Hepatic stellate cell (primary cell): ENCODE measurements around the gene FAM193B.
"Not testable (repeated sequence)": the region's sequence is repeated elsewhere in the genome, so short reads cannot be mapped to it uniquely, and the experiment has no call there.

Experiments
- DNase-seq: peaks from one replicate; pipeline ENCODE4 v3.0.0; 2011; ENCODE audit warnings: low spot score

The FAM193B gene

DNA sequence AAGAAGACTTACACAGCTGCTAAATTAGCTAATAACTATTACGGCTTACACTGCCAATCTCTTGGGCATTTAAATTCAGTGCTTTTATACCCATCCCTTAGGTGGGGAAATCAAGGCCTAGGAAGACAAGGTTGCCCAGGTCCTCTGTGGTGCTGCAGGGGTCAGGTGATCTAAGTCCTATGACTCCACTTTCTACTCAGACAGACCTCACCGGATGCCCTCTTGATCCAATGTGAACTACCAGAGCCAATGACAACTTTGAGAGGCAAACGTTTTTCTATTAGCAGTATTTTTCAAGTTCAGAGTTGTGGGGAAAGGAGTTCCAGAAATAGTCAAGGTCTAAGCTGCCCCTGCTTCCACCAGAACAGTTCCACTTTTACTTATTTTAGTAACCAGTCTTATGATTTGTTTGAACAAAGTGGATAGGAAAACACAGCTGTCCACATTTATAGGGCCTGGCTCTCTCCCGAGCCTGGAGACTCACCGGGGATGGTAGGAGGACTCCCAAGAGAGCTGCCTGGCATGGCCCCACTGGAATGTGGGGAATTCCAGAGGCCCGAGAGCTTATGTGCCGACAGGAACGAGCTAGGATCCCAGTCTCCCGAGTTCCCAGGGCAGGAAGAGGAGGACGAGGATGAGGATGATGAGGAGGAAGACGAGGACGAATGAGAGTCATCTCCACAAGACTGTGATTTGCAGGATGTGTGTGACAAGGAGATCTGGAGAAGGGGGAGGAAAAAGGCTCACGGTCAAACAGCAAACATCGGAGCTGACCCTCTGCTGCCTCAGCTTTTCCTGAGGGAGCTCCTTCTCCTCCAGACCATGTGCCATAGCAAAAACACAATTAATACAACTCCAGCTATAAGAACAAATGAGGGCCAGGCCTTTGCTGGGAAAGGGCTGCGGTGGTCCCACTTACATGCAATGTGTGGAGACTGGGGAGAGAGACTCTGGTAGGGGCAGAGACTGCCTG, 16.7 kb downstream of the FAM193B start:
- peak; percentile 96 for DNase-seq

DNA sequence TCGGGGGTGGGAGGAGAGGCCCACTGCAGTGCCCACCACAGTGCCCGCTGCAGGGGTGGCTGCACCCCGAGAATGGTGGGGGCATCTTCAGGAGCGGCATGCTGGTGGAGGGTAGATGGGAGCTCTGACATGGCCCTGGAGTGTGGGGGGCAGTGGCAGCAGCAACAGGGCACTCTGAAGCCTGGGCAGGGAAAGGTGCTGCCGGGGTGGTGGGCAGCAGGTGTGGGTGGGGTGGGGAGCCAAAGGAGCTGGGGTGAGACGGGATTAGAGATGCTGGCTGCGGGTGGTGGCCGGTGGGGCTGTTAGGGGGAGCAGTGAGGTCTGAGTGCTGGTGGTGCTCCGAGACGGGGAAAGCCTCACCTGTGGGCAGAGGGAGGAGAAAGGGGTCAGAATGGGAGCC, 18.0 kb downstream of the FAM193B start:
- no peak for DNase-seq

DNA sequence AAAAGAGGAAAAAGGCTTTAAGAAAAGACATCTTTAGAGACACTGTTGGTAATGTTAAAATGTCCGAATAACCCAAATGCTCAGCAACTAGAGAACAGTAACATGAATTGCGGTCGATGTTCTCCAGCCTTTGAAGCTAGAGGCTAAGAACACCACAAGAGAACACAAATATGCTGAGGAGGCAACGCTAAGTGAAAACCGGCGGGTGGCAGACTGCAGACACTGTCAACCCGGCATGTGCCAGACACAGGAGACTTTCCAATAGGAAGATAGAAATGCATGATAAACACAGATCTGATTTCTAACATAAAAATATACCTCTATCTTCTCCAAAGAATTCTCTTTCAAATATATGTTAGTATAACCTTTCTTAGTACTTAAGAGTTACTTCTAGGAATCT, 19.2 kb downstream of the FAM193B start:
- DNase-seq = no peak

DNA sequence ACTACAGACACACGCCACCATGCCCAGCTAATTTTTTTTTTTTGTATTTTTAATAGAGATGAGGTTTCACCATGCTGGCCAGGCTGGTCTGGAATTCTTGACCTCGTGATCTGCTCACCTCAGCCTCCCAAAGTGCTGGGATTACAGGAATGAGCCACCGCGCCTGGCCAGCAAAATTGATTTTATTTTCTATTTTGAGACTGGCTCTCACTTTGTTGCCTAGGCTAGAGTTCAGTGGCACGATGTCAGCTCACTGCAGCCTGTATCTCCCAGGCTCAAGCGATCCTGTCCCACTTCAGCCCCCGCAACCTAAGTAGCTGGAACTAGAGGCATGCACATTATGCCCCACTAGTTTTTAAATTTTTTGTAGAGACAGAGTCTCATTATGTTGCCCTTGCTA, 19.9 kb downstream of the FAM193B start:
- DNase-seq = not testable (repeated sequence)

DNA sequence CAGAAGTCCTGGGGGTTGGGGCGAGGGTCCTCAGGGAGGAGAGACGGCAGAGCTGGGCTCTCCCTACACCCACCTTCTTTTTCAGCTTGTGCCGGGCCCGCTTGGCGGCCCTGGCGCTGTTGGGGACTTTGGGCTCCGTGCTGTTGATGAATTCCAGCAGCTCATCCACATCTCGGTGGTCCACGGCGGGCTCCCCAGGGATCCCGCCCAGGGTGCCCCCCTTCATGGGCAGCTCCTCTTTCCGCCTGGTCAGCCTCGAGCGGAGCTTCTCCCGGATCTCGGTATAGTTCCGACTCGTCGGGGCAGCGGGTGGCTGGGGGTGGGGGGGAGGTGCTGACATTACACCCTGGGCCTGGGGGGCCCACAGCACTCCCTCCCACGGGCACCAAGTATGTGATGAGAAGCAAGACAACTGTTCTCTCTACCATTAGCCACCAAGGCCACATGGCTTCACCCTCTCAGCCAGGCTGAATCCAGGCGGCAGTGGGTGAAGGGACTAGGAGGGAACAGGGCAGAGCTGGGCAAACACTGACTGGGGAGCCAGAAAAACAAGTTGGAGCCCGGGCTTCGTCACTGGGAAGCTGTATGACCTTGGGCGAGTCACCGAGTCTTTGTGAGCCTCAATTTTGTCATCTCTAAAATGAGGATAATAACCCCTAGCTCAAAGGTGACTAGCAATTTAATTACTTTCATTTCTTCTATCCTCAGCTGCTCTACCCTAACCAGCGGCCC, 23.0 kb downstream of the FAM193B start:
- DNase-seq = no peak

DNA sequence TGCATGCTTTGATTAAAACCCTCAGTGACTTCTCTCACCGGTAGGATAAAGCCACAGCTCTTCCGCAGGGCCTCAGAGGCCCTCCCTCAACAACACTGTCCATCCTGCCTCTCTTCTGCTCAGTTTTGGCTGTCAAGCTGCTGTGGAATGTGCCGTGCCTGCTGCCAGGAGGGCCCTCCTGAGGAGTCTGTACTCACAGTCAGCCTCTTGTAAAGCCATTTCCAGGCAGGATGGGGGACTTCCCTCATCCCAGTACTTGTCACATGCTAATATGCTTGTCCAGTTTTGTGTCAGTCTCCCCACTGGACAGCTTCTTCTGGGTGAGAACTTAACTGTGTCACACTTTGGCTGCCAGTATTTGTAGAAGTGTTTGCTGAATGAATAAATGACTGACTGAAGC, 23.7 kb downstream of the FAM193B start:
- no peak for DNase-seq

DNA sequence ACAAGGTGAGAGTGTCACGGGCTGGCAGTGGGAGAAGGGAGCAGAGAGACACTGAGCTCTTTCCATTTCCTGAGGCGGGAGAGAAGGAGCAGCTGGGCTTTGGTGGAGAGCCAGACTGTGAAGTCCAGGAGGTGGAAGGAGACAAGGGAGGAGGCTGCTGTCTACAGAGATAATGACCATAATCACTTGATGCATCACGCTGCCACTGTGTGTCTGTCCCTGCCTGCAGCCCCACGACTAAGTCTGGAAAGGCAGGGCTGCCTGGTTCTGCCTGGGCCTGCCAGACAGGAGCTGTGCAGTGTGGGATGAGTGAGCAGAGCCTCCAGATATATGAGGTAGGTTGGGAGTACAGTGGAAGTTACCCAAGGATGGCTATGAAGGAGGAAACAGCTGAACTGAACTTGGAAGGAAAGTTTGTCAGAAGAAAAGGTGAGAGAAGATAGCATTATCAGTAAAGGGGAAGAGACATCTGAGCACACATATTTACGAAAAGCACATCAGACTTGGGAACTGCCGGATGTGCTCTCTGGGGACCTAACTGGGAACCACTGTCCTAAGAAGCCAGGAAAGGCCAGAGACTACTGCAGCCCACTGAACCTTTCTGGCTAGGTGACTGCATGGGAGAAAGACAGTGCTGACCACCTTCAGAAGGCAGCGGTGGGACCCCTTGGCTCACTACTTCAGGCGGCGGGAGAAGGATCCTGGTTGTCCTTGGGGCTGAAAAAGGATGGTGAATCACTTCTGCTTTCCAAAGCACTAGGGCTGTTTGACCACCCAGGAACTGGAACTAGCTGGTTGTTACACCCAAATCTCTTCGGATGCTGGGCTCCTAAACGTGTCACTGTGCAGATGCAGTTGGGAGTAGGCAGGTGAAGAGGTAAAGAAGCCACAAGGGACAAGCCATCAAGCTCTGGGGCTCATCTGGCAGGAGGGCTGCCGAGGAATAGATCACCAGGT, 24.8 kb downstream of the FAM193B start:
- no peak for DNase-seq

DNA sequence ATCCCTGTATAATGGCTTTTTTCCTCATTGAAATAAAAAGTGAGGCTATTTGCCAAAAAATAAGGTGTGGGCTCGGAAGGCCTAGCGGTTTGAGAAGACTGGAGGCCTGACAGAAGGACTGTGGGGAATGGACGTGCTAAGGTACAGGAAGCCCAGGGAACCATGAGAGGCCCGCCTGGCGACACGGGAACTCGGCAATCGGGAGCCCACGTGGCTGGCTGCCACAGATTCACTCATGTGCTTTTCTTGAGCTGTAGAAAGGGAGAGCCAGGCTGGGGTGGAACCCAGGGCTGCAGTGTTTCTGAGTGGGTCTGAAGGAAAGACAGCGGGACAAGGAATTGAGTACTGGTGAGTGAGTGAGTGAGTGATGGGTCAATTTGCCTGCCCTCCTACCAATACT, 25.7 kb downstream of the FAM193B start:
- DNase-seq = no peak

DNA sequence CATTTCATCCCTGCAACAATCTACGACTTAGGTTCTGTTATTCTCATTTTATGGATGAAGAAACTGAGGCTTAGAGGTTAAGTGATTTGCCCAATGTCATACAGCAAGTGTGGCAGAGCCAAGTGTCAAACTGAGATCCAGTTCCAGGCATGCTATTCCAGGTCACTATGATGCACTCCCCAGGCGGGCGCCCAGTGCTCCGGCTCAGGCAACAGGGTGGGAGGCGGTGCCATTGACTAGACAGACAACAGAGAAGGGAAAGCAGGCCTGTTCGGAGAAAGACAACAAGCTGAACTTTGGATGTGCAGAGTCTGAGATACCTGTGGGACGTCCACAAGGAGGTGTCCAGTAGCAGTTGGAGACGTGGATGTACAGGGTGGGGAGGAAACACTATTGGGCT, 26.8 kb downstream of the FAM193B start:
- no peak for DNase-seq

DNA sequence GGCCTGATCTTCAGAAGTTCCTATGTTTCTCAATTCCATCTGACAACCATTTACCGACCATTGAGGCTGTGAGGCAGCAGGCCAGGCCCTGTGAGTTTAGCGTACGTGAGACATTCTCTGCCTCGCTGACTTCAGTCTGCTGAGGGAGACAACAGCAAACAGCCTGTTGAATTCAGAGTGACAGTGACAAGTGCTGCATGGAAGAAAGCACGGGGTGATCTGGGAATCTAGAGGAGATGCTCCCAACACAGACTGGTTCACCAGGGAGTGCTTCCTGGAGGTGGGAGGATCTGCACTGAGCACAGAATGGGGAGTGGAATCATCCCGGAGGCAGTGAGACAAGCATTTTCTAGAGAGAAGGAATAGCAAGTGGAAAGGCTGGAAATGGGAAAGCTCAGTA, 27.6 kb downstream of the FAM193B start:
- no peak for DNase-seq

DNA sequence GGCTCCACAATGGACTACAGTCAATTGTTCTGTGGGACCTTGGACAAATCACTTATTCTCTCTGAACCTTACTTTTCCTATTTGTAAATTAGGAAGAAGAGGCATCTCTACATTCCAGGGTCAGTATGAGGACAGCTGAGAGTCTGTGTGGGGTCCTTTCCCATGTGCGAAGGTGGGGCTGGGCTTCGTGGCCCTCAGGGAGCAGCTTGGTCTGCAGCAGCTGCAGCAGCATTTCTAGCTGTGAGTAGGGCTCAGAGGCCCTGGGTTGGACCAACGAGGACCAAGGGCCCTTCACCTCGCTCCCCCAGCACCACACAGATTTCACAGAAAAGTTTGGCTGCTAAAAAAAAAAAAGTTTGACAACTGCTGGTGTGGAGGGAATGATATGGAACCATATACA, 28.2 kb downstream of the FAM193B start:
- DNase-seq = no peak

DNA sequence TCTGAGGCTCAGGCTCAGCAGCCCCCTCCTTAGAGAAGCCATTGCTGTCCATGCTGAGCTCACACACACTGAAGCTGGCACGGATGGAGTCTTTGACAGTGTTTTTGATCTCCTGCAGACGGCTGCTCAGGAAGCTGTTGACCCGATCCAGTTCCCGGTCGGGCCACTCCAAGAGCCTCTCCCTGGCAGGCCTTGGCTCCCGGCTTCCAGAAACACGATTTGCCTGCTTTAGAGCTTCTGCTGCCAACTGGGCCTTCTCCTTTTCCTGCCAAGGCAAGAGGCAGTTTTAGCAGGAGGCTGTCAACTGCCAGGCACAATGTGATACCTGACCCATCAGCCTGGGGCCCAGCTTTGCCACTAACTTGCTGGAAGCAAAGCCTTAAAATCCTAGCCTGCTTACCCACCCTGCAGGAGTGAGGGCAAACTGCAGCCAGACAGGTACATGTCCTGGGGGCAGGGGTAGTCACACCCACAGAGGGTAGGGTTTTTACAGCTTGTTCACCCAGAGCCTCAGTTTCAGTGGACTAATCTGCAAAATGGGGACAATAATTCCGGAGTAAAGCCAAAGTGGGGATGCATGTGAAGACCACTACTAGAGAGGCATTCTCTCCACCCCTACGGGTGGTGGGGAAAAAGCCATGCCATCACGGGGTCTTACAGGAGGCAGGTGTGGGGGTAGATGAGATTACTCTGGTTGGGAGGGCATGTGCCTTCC, 29.3 kb downstream of the FAM193B start:
- DNase-seq = no peak

DNA sequence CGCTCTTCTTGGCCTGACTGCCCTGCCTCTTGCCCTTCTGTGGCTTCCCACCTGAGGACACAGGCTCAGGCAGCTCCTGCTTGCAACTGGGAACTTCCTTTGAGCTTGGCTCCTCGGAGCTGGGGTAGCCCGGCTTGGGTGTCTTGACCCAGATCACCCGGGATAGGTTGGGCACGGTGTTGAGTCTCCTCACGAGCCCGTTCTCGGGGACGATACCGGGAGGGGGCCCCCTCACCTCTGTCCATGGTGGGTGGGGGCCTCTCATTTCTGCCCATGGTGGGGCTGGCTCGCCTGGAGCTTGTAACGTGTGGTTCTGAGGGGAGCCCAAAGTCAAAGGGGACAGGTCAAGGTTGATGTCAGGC, 29.8 kb downstream of the FAM193B start:
- no peak for DNase-seq

DNA sequence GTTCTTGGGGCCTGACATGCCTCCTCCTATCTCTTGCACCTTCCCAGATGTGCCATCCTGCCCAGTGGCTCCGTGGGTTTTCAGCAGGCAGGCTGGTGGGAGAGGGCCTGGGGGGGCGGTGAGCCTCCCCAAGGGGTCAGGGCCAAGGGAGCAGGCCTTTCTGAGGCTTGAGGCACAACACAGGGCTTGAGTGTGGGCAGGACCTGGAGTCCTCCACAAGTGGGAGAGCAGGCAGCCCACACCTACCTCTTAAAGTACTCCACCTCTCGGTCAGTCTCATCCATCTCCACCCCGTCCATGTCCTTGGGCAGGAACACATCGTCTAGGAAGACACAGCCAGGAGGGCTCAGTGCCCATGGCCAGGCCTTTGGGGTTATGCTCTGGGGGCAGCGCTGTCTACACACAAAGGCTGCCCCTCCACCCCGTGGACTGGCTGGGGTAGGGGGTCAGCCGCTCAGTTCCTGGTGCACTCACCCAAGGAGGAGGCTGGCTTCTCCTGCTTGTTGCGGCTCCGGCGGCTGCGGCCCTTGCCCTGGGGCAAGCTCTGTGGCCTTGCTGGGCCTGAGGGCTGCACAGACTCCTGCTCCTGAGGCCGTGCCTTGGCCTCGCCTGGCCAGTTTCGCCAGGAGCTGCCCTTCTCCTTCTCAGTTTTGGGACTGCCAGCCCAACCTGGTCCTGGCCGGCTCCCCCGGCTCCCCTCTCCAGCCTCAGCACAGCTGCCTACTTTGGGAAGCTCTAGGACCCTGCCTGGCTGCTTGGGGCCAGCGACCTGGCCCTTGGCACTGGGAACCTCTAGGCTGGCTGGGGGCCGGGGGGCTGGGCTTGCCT, 30.4 kb downstream of the FAM193B start:
- DNase-seq = no peak

DNA sequence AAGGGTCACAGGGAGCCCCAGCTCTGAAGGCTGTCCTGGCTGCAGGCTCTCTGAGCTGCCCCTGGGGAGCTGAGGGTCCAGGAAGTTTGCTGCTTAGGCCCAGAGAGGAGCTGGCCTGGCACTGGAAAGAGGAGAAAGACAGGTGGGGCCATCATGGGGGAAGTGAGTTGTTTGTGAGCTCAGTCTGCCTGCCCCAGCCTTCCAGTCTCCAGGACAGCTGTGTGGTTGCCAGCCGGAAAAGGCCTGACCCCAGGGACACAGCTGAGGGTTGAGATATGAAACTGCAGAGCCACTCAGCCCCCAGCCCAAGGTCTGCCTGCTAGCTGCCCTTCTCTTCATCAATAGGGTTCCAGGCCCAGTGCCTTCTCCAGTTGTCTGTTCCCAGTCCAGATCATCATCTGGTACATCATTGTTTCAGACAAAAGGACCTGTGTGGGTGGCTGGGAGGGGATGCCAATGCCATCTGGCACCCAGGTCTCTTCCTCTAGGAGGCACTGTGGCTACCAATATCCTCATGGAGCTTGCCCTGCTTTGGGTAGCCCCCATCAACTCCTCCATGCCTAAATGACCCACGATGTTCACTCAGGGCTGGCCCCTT, 33.3 kb downstream of the FAM193B start:
- DNase-seq = no peak

DNA sequence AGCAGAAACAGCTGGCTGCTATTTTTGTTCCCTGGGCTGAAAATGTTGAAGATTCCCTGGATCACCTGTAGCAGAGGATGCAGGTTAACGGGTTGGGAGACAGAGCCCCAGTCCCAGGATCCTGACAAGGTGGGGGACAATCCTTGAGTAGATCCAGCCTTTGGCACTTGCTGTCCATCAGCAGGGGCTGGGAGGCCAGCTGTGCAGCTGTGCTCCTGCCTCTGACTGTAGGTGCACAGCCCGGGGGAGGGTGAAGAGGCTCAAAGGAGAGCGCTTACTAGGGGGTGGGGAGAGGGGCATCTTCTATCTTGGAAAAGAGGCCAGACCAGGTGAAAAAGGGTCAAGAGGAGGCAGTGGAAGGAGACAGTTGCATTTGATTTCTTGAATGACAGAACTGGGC, 34.1 kb downstream of the FAM193B start:
- DNase-seq = no peak

DNA sequence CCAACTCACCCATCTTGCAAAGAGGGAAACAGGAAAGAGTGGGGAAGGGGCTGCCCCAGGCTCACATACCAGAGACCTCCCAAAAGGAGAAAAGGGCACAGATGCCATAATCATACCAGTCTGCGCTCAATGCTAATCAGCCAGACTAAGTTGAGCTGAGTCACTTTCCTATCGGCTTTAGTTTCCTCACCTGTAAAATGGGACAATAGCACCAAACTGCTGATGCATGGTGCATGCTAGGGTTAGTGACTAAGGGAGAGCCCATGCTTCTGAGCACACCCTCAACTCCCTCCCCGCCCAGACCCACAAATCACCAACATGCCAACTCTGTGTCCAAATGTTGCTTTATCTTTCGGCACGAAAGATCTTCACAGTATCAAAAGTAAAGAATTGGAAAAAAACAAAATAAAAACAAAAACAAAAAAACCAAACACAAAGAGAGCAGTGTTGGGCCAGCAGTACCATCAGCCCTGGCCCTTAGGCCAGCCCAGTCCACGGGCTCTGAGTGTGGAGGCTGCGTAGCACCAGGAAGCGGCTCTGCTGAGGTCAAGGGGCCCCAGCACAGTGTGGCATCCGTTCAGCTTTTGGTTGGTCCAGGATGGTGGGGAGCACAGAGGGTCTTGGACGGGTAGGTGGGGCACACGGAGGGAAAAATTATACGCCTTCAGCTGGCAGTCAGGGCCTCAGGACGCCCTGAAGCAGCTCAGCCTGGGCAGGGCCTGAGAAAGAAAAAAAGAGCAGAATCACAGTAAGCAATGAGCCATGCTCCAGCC, 34.7 kb downstream of the FAM193B start:
- no peak for DNase-seq

DNA sequence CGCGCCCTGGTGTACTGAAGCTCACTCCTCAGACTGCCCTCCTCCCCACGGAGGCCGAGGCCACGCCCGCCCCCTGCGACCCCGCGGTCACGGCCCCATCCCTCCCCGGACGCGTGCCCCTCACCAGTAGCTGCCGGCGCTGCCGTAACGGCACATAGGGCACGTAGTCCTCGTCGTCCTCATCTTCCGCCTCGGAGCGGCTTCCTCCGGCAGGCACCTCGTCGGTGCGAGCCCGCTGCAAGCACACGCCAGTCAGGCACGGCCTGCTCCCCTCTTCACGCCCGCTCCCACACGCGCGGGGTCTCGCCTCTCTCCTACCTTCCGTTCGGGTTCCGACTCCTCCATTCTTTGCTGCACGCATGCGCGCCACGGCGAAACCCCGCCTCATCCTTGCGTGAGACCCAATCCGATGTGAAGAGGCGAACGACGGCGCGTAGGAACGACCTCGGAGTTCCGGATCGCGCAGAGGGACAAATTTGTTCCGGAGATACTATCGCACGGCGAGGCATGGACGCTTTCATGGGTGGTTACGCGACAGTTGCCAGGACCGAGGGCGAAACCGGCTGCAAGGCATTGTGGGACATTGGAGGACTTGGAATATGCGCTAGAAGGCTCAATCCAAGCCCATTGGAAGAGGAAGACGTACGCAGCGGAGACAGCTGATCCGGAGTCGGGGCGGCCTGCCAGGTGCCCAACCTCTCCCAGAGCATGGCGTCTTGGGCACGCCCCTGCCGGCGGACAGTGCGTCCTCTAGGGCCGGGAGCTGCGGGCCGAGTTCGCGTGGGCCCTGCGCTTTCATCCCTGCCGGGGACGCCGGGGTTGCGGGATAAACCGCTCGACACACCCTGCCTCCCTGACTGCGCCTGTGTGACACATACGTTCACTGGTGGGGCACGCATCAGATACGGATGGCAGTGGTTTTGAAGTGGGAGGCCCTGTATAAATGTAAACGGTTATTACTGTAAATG, 37.5 kb downstream of the FAM193B start, which contains the start of gene DDX41:
DDX41 (minus strand) TSS at position 361 of the 968 bp plus-strand sequence; CDS start at position 345, 16 bp downstream.
- peak; percentile 99 for DNase-seq
